Mesendoderm (in vitro differentiated cells): Measurements from ENCODE around the gene FBXW2. TPM values are rescaled to one million over a fixed set of nuclear protein-coding genes. Genes with fewer than 3 reads are reported as not detected.
A peak's percentile ranks its signal among the peaks of the same experiment; 100 is the strongest.

ENCODE experiments used
- DNase-seq: peaks from one replicate; pipeline ENCODE4 v3.0.0; 2013
- H2AK5ac ChIP-seq: 2 replicates; pipeline ENCODE4 v1.6.1; 2013; ENCODE audit warnings: low read length, inconsistent platforms
- H2BK120ac ChIP-seq: 2 replicates; pipeline ENCODE4 v1.6.1; 2013; ENCODE audit warnings: low read depth, mild to moderate bottlenecking, low read length, moderate library complexity, mixed read lengths
- H2BK15ac ChIP-seq: replicated peaks from 2 replicates; pipeline ENCODE4 v1.6.1; 2013; ENCODE audit warnings: low read depth, mild to moderate bottlenecking, moderate library complexity
- H2BK5ac ChIP-seq: 2 replicates; pipeline ENCODE4 v1.6.1; 2013; ENCODE audit warnings: low read length, inconsistent platforms
- H3K18ac ChIP-seq: 2 replicates; pipeline ENCODE4 v1.6.1; 2013; ENCODE audit warnings: mild to moderate bottlenecking, low read length, mixed read lengths
- H3K23ac ChIP-seq: one replicate; pipeline ENCODE4 v1.6.1; 2013; ENCODE audit warnings: low read length
- H3K27ac ChIP-seq: 2 replicates; pipeline ENCODE4 v1.5.1; 2013; ENCODE audit warnings: low read depth, mild to moderate bottlenecking, inconsistent platforms, low read length, moderate library complexity
- H3K27me3 ChIP-seq: 2 replicates; pipeline ENCODE4 v1.6.1; 2013; ENCODE audit warnings: low read length, control low read depth, mild to moderate bottlenecking, inconsistent platforms; ENCODE audit not compliant: insufficient read depth, poor library complexity
- H3K36me3 ChIP-seq: 2 replicates; pipeline ENCODE4 v1.6.1; 2013; ENCODE audit warnings: low read length, inconsistent platforms; ENCODE audit not compliant: control insufficient read depth, insufficient read depth
- H3K4ac ChIP-seq: one replicate; pipeline ENCODE4 v1.6.1; 2013; ENCODE audit warnings: low read depth, mild to moderate bottlenecking, low read length, moderate library complexity
- H3K4me1 ChIP-seq: 2 replicates; pipeline ENCODE4 v1.6.1; 2013; ENCODE audit warnings: low read depth, low read length, inconsistent platforms; ENCODE audit not compliant: control insufficient read depth
- H3K4me2 ChIP-seq: 2 replicates; pipeline ENCODE4 v1.6.1; 2013; ENCODE audit warnings: low read length
- H3K4me3 ChIP-seq: 2 replicates; pipeline ENCODE4 v1.5.1; 2013; ENCODE audit warnings: mild to moderate bottlenecking, low read length
- H3K56ac ChIP-seq: one replicate; pipeline ENCODE4 v1.6.1; 2013; ENCODE audit warnings: low read length
- H3K79me1 ChIP-seq: 2 replicates; pipeline ENCODE4 v1.6.1; 2013; ENCODE audit warnings: low read length, inconsistent platforms
- H3K79me2 ChIP-seq: 2 replicates; pipeline ENCODE4 v1.6.1; 2013; ENCODE audit warnings: mild to moderate bottlenecking, low read length; ENCODE audit not compliant: control insufficient read depth, insufficient read depth
- H3K9ac ChIP-seq: 2 replicates; pipeline ENCODE4 v1.6.1; 2013; ENCODE audit warnings: low read length, inconsistent platforms
- H4K5ac ChIP-seq: one replicate; pipeline ENCODE4 v1.6.1; 2013; ENCODE audit warnings: low read length
- H4K8ac ChIP-seq: one replicate; pipeline ENCODE4 v1.6.1; 2013; ENCODE audit warnings: low read depth, mild to moderate bottlenecking, control low read depth, low read length, moderate library complexity
- WGBS: extraction: QIAGEN DNeasy Blood & Tissue Kit; methylation state at CpG from one replicate; pipeline ENCODE4 v1.1.7; 2013; ENCODE audit warnings: low lambda C conversion rate, missing lambda C conversion rate; ENCODE audit not compliant: insufficient coverage; ENCODE audit errors: extremely low coverage; 5-methylcytosine and 5-hydroxymethylcytosine counted together
- polyA plus RNA-seq, 2 experiments: library from polyadenylated mRNA; stranded (reverse); fragments of 200-250 nt; gene quantifications; one replicate each; pipeline ENCODE4 v1.2.3, GENCODE V29; 2013

The FBXW2 gene
- 30.4 TPM for polyA plus RNA-seq (2013, experiment 1 of 2)
- 26.8 TPM for polyA plus RNA-seq (2013, experiment 2 of 2)

- Histone ChIP-seq H3K23ac (peak within 1 kb of the TSS; percentile 68), H3K4me1 (peaks cover 3% of the 10 kb centered on the region), H3K56ac (peak within 1 kb of the TSS; percentile 99), H2BK120ac (no peak within 1 kb of the TSS), H3K4ac (no peak within 1 kb of the TSS), H3K4me3 (peak within 1 kb of the TSS; percentile 94), H3K27me3 (no peaks in the 10 kb centered on the region), H3K4me2 (peak within 1 kb of the TSS; percentile 95), H4K8ac (peak within 1 kb of the TSS; percentile 82), H2BK5ac (peak within 1 kb of the TSS; percentile 77), H3K9ac (peak within 1 kb of the TSS; percentile 96), H3K36me3 (no peaks in the 10 kb centered on the region), H3K79me2 (peaks cover 23% of the 10 kb centered on the region), H4K5ac (peak within 1 kb of the TSS; percentile 77), H3K18ac (peak within 1 kb of the TSS; percentile 29), H2AK5ac (peak within 1 kb of the TSS; percentile 71), H3K79me1 (peaks cover 18% of the 10 kb centered on the region), H3K27ac (peak within 1 kb of the TSS; percentile 79), H2BK15ac (no peak within 1 kb of the TSS)
- peak; percentile 96 for DNase-seq
- WGBS = no CpG with 5 or more reads among the region's 72 CpGs
These were observed at the start of gene FBXW2 for GRCh38 chr9:120792898-120793765. Gene FBXW2 (minus strand): TSS chr9:120793416. CDS start chr9:120788258, 5,158 bp downstream.

GRCh38 chr9:120841930-120842684, 48.9 kb upstream of the FBXW2 start:
- Histone ChIP-seq H3K36me3 (no peaks in the 10 kb centered on the region), H3K79me2 (peaks cover 16% of the 10 kb centered on the region), H4K5ac (no peak overlapping the region), H3K27me3 (no peaks in the 10 kb centered on the region), H3K4me1 (no peaks in the 10 kb centered on the region), H3K23ac (no peak overlapping the region), H2AK5ac (no peak overlapping the region), H3K18ac (peak overlapping the region; percentile 62), H3K4me3 (peak overlapping the region; percentile 78), H2BK120ac (peak overlapping the region; percentile 1), H3K56ac (peak overlapping the region; percentile 82), H3K4ac (no peak overlapping the region), H2BK5ac (no peak overlapping the region), H3K79me1 (peaks cover 4% of the 10 kb centered on the region), H3K27ac (no peak overlapping the region), H2BK15ac (no peak overlapping the region), H3K9ac (peak overlapping the region; percentile 91), H4K8ac (no peak overlapping the region), H3K4me2 (peak overlapping the region; percentile 47)
- peak; percentile 28 for DNase-seq
- no CpG with 5 or more reads among the region's 18 CpGs for WGBS

- no peak overlapping the region for H3K56ac ChIP-seq
- WGBS = no CpG with 5 or more reads among the region's 2 CpGs
- no peak overlapping the region for H3K4ac ChIP-seq
- no peak overlapping the region for H3K27ac ChIP-seq
- peak; percentile 81 for DNase-seq
- H3K79me1 ChIP-seq = peaks cover 4% of the 10 kb centered on the region
- H4K8ac ChIP-seq = no peak overlapping the region
- H4K5ac ChIP-seq = no peak overlapping the region
- no peak overlapping the region for H3K23ac ChIP-seq
- H3K27me3 ChIP-seq = no peaks in the 10 kb centered on the region
- H2BK120ac ChIP-seq = no peak overlapping the region
- H3K4me2 ChIP-seq = no peak overlapping the region
- no peak overlapping the region for H2AK5ac ChIP-seq
- no peaks in the 10 kb centered on the region for H3K4me1 ChIP-seq
- no peak overlapping the region for H2BK5ac ChIP-seq
- H2BK15ac ChIP-seq = no peak overlapping the region
- no peak overlapping the region for H3K4me3 ChIP-seq
- no peaks in the 10 kb centered on the region for H3K36me3 ChIP-seq
- no peak overlapping the region for H3K18ac ChIP-seq
- no peak overlapping the region for H3K9ac ChIP-seq
- H3K79me2 ChIP-seq = peaks cover 16% of the 10 kb centered on the region
These were observed 45.9 kb upstream of the FBXW2 start for GRCh38 chr9:120839146-120839545.

- Histone ChIP-seq H3K9ac (no peak overlapping the region), H3K79me2 (peaks cover 15% of the 10 kb centered on the region), H3K4me1 (no peaks in the 10 kb centered on the region), H2AK5ac (no peak overlapping the region), H3K36me3 (no peaks in the 10 kb centered on the region), H3K27ac (no peak overlapping the region), H4K8ac (no peak overlapping the region), H2BK120ac (no peak overlapping the region), H2BK5ac (no peak overlapping the region), H3K18ac (no peak overlapping the region), H4K5ac (no peak overlapping the region), H3K27me3 (no peaks in the 10 kb centered on the region), H3K4me2 (no peak overlapping the region), H3K23ac (no peak overlapping the region), H3K56ac (no peak overlapping the region), H3K79me1 (peaks cover 6% of the 10 kb centered on the region), H3K4ac (no peak overlapping the region), H3K4me3 (no peak overlapping the region), H2BK15ac (no peak overlapping the region)
- no CpG with 5 or more reads among the region's 3 CpGs for WGBS
- no peak for DNase-seq
These were observed 44.7 kb upstream of the FBXW2 start for GRCh38 chr9:120837921-120838320.

GRCh38 chr9:120833325-120833724, 40.1 kb upstream of the FBXW2 start:
- H3K4me2 ChIP-seq = no peak overlapping the region
- H4K5ac ChIP-seq = no peak overlapping the region
- H3K36me3 ChIP-seq = peaks cover 6% of the 10 kb centered on the region
- no peaks in the 10 kb centered on the region for H3K4me1 ChIP-seq
- H4K8ac ChIP-seq = peak overlapping the region; percentile 39
- no peak overlapping the region for H2BK5ac ChIP-seq
- no peak overlapping the region for H3K18ac ChIP-seq
- no peak overlapping the region for H3K56ac ChIP-seq
- H3K79me1 ChIP-seq = peaks cover 3% of the 10 kb centered on the region
- H3K27ac ChIP-seq = no peak overlapping the region
- no peak overlapping the region for H3K23ac ChIP-seq
- no peak overlapping the region for H2BK120ac ChIP-seq
- WGBS = no CpG with 5 or more reads among the region's 7 CpGs
- no peak overlapping the region for H3K4ac ChIP-seq
- no peak for DNase-seq
- no peak overlapping the region for H3K4me3 ChIP-seq
- peaks cover 2% of the 10 kb centered on the region for H3K79me2 ChIP-seq
- H3K27me3 ChIP-seq = no peaks in the 10 kb centered on the region
- H2BK15ac ChIP-seq = no peak overlapping the region
- H2AK5ac ChIP-seq = no peak overlapping the region
- H3K9ac ChIP-seq = no peak overlapping the region
